T-helper 9 cell (primary cell): ENCODE data around the gene HIPK3.
"Not testable (repeated sequence)": the region's sequence is repeated elsewhere in the genome, so short reads cannot be mapped to it uniquely, and the experiment has no call there.

Source experiments
- DNase-seq: peaks from one replicate; pipeline ENCODE4 v3.0.0-alpha.2; 2020
- total RNA-seq, 2 donors: gene quantifications; one replicate each; lab custom pipeline; 2026; lab: John Stamatoyannopoulos, UW

HIPK3 gene
- total RNA-seq: 161 to 222 reads per million in 2 donors

DNA sequence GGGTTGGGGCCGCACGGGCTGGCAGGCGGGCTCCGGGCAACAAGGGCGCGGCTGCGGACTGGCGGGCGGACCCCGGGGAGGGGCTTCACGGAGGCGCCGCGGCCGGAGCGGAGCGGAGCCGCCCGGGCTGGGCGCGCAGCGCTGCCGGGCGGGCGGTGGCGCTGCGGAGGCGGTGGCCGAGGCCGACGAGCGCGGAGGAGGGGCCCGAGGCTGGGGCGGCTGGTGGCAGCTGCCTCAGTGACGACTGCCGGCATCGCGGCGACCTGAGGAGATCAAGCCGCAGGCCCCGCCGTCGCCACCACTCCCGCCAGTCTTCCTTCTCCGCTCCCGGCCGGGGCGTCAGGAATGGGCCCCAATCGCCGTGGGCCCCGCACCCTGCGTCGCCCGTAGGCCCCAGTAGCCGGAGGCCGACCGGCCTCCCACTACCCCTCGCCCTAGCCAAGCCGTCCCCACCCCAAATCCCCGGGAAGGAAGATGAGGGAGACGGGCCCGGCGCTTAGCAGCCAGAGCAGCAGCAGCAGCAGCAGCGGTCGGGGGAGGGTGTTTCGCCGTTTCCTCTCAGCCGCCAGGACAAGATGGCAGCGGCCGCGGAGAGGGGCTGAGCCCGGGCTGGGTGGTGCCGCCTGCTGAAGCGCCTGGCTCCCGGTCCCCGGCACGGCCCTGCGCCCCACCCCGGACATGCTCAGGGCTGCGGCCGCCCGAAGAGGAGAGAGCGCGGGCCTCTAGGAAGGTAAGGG lies at the start of gene HIPK3:
TSS of gene HIPK3 (plus strand) at position 222 of the 737 bp plus-strand sequence.
- peak; percentile 60 for DNase-seq

DNA sequence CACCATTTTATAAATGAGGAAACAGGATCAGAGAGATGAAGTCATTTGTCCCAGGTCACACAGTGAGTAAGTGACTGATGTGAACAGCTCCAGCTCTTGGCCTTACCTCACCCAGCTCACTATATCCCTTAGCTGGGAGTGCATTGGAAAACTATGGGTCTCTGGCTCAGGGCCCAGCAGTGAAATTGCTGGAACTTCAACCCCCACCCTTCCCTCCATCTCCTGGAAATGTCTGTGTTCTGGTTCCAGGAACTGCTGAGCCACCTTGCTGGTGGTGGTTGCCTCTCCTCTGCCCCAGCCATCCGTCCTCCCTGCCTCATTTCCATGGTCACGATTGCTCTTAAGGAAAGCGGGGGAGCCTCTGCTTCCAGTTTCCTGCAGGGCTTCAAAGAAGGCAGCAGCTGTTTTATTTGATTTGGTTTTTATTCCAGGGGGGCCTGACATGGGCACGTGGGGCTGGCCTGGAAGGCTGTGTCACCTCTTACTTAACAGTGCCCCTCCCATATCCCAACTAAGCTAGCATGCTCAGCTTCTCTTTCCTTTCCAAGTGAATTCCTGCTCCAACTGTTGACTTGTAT lies 49.7 kb upstream of the HIPK3 start:
- DNase-seq: no peak

DNA sequence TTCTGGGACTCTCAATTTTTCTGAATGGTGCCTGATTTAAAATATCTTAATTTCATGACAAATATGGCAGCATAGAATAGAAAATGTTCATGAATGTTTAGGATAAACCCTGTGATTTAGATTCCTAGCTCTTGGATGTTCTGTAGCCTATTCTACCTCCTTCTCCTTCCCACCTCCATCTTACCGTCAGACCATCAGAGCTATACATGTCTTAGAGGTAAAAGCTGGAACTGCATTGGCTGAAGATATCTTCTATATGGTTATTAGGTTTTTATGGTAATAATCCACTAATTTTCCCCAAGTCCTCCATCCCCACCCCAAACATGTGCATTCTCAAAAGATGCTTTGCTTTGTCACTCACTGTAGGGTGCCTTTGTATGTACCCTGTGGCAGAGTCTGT lies 49.0 kb upstream of the HIPK3 start:
- no peak for DNase-seq

DNA sequence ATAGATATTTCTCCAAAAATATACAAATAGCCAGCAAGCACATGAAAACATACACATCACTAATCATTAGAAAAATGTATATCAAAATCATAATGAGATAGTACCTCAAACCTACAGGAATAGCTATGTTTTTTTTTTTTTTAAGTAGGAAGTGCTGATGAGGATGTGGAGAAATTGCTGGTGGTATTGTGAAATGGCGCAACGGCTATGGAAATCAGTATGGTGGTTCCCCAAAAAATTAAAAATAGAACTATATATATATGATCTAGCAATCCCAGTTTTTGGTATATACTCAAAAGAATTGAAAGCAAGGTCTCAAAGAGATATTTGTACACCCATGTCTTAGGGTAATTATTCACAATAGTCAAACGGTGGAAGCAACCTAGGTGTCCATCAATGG lies 46.0 kb upstream of the HIPK3 start:
- DNase-seq: no peak

DNA sequence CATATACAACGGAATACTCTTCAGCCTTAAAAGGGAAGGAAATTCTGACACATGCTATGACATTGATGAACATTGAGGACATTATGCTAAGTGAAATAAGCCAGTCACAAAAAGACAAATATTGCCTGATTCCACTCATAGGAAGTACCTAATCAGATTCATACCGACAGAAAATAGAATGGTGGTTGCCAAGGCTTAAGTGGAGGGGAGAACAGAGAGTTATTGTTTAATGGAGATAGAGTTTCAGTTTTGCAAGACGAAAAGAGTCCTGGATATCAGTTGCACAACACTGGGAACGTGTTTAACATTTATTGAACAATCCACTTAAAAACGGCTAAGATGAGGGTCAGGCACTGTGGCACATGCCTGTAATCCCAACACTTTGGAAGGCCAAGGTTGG lies 45.6 kb upstream of the HIPK3 start:
- no peak for DNase-seq

DNA sequence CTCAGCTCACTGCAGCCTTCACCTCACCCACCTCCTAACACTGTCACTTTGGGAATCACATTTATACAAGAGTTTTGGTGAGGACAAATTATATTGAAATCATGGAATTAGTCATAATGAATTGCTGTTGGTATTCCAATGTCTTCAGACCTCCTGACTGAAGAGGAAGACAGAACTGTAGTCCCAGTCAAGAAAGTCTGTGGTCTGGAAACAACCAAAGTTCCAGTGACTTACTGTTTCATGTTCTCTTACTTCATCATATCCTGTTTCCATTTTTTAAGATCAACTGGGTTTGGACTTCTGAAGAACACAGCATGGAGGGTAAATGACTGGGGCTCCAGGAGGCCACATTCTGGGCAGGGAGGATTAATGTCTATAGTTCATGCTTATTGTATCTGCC lies 43.0 kb upstream of the HIPK3 start:
- DNase-seq: no peak

DNA sequence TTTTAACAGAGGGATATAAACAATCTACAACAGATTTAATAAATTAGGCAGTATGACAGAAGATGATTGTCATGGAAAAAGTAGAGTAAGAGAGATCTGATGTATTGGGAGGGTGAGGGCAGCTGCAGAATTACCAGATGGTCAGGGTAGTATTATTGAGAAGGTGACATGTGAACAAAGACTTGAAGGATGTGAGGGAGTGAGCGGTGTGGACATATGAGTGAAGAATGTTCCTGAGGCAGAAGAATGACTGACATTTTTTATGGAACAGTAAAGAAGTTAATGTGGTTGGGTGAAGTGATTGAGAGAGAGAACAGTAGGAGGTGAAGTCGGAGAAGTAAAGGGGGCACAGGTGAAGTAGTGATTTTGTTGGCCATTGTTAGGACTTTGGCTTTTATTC lies 42.4 kb upstream of the HIPK3 start:
- DNase-seq: no peak

DNA sequence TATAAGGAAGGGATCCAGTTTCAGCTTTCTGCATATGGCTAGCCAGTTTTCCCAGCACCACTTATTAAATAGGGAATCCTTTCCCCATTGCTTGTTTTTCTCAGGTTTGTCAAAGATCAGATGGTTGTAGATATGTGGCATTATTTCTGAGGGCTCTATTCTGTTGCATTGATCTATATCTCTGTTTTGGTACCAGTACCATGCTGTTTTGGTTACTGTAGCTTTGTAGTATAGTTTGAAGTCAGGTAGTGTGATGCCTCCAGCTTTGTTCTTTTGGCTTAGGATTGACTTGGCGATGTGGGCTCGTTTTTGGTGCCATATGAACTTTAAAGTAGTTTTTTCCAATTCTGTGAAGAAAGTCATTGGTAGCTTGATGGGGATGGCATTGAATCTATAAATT lies 40.5 kb upstream of the HIPK3 start:
- DNase-seq: not testable (repeated sequence)

DNA sequence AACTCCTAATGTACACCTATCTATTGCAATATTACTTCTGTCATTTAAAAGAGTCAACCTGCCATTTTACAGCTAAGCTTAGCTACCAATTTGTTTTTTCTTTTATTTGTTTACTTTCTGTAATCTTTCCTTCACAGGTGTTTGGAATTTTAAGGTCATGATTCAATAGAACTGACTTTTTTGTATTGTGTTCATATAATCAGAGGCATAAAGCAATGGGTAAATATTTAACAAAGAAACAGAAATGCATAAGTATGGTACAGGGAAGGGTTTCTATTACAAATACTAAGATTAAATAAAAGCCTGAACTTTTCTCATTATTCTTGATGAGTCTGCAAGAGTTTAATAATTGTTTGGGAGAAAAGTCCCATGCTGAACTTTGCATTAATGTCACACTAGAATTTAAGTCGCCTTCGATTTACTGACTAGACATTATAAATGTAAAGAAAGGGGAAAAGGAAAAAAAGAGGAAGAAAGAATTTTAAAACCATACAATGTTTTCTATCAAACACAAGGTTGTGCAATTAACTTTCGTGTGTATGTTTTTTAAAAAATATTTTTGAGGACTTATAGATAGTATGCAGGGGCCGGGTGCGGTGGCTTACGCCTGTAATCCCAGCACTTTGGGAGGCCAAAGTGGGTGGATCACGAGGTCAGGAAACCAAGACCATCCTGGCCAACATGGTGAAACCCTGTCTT lies 35.0 kb upstream of the HIPK3 start:
- no peak for DNase-seq

DNA sequence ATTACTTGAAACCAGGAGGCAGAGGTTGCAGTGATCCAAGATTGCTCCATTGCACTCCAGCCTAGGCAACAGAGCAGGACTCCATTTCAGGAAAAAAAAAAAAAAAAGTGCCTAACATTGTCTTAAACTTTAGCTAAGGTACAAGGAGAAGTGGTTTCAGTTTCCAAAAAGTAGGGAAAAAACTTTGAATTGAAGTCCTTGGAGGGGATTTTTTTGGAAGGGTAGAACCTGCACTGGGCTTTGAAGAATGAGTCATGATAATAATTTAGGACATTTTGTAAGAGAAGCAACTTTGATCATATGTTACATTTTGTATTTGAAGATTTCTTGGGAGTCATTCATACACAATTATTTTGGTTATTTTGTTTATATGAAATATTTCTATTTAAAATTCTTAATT lies 31.8 kb upstream of the HIPK3 start:
- DNase-seq: no peak

DNA sequence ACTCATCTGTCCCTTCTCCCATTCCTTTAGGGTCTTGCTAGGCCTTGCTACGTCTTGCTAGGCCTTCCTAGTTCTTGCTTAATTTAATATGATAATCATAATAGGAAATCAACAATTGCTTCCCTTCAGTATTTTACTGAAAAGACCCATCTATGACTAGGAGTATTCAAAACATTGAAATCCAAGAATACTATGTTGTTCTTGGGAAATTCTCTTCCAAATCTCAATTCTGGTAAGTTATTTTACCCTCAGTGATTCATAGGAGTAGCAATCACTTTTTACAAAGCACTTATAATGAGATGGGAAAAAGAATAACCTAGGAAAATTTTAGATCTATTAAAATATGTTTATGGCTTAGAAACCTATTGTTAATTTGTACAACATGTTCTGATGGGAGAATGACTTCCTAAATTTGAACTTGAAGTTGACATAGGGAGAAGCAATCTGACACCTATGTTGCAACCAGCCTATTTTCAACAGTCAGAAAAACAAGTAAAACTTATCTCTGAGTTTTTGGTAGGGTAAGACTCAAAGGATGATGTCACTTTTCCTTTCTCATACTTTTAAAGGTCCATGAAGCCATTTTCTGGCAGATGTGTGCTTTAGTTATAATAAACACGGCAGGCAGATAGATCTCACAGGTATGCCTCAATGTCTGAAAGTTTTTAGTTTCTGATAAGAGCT lies 29.5 kb upstream of the HIPK3 start:
- DNase-seq: no peak

DNA sequence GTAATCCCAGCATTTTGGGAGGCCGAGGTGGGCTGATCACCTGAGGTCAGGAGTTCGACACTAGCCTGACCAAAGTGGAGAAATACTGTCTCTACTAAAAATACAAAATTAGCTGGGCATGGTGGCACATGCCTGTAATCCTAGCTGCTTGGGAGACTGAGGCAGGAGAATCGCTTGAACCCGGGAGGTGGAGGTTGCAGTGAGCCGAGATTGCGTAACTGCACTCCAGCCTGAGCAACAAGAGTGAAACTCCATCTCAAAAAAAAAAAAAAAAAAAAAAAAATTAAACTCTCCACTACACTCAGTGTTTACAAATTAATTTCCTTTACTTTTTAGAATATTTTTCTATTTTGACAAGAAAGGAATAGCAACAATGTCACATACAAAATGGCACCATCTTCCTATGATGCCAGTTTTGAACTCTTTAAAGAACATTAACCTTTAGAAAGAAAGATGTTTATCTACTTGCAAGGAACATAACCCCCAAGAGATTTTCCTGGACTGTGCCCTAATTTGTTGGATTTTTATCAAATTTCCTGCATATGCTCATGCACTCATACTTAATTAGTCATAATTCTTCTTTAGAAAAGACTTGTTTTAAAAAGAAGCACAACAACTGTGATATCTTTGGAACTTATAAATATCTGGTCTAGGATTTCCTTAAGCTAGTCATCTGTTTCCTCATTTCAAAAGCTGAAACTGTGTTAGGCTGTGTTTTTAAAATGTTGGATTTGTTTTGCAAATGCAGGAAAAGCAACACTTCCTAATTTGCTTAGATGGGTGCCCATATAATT lies 22.6 kb upstream of the HIPK3 start:
- DNase-seq: no peak

DNA sequence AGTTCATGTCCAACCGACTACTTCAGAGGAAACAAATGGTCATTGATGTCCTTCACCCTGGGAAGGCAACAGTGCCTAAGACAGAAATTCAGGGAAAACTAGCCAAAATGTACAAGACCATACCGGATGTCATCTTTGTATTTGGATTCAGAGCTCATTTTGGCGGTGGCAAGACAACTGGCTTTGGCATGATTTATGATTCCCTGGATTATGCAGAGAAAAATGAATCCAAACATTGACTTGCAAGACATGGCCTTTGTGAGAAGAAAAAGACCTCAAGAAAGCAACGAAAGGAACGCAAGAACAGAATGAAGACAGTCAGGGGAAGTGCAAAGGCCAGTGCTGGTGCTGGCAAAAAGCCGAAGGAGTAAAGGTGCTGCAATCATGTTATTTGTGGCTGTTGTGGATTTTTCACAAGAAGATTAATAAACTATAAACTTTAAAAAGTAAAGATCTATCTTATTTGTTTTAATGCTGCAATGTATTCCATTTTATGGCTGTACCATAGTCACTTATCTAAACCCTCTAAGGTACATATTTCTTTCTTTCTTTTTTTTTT lies 20.1 kb upstream of the HIPK3 start:
- DNase-seq: no peak

DNA sequence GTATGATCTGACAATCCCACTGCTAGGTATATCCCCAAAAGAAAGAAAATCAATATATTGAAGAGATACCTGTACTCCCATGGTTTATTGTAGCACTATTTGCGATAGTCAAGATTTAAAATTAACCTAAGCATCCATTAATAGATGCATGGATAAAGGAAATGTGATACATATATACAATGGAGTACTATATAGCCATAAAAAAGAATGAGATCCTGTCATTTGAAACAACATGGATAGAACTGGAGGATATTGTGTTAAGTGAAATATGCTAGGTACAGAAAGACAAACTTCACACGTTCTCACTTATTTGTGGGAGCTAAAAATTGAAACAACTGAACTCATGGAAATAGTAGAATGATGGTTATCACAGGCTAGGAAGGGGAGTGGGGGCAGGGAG lies 14.6 kb upstream of the HIPK3 start:
- DNase-seq: no peak

DNA sequence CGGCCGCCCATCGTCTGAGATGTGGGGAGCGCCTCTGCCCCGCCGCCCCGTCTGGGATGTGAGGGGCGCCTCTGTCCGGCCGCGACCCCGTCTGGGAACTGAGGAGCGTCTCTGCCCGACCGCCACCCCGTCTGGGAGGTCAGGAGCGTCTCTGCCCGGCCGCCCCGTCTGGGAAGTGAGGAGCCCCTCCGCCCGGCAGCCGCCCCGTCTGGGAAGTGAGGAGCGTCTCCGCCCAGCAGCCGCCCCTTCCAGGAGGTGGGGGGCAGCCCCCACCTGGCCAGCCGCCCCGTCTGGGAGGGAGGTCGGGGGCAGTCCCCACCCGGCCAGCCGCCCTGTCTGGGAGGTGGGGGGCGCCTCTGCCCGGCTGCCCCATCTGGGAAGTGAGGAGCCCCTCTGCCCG lies 13.5 kb upstream of the HIPK3 start:
- not testable (repeated sequence) for DNase-seq

DNA sequence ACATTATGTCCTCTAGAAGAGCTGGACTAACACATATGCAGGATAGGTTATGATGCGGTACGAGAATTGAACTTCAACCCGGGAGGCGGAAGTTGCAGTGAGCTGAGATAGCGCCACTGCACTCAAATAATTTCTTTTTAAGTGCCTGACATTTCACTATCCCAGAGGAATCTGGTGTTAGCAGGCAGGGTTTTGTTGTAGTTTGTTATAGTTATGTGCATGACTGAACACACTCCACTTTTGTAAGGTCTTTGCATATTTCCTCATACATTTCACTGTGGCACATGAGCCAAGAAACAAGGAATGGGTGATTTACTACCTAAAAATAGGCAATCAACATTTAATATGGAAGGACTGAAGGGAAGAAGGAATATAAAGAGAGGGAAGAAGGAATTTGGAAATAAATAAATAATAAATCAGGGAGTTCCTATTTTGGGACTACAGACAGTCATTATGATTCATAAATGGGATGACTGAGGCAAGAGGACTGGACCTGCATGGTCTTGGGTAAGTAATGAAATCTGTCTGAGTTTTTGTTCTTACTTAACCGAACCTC lies 8.7 kb upstream of the HIPK3 start:
- no peak for DNase-seq

DNA sequence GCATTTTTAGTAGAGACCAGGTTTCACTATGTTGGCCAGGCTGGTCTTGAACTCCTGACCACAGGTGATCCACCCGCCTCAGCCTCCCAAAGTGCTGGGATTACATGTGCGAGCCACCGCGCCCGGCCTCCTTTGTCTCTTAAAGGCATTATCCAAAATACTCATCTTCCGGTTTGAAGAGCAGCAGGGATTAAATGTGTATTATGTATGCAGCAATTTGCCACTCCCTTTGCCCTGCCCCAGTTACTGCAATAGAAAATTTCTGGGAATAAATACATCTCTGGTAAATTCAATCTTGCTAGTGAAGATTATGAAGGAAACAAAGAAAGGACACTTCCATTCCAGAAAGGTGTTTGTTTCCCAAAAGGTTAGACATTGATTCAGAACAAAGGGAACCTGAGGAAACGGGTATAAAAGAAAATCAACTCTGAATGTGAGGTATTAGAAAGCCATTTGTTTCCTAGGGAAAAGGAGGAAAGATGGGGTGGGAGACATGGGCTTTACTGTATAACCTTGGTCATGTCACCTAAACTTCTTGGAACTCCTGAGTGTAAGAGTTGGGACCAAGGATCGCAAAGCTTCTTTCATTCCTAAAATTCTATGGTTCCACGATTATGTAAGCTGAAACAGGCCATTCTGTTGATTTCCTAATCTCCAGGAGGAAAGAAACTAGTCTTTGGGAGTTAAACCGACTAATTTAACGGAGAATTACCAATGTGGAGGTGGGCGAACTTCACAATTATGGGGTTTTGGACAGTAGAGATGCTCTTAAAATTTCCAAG lies 959 bp upstream of the HIPK3 start:
- DNase-seq: no peak

DNA sequence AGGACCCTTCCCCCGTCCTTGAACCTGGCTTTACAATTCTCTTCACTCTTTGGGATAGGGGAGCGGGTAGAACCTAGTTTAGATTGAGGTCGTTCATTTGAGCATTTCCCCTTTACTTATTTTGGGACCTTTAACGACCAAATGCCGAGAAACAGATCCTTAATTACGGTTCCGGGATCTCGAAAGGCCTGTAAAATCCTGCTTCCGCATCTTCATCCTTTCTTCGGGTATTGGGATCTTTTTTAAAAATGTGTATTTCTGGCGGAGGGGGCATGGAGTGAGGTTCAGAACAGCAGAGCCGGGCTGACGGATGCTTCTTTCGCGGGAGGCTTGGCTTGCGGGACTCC lies 395 bp upstream of the HIPK3 start:
- DNase-seq: no peak

DNA sequence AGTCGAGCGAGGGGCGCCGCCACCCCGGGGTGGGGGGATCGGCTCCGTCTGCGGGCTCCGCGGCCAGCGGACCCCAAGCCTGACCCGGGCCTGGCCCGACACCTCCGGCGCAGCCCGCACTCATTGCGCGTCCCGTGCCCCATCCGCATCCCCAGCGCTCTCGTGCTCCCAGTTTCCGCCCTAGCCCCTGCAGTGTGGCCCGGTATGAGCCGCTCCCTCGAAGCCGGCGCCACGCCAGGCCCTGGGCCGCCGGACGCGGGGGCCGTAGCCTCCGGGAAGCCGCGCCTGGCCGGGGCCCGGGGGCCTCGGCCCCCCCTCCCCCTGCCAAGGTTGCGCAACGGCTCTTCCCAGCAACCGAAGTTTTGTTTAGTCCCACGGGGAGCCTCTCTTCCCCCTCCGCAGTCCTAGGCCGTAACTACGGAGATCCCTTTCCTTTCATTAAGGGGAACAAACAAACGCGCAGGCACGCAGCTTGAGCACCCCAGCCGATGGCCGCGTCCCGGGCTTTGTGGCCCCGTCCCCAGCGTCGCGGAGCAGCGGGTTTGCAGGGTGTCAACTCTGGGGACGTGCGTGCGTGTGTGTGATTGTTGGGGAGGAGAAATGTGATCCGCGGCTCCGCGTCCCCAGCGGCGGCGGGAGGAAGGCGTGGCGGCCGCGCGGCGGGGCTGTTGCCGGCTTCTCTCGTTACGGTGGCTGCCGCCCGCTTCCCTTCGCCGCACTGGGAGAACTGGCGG lies 883 bp downstream of the HIPK3 start:
- peak; percentile 63 for DNase-seq

DNA sequence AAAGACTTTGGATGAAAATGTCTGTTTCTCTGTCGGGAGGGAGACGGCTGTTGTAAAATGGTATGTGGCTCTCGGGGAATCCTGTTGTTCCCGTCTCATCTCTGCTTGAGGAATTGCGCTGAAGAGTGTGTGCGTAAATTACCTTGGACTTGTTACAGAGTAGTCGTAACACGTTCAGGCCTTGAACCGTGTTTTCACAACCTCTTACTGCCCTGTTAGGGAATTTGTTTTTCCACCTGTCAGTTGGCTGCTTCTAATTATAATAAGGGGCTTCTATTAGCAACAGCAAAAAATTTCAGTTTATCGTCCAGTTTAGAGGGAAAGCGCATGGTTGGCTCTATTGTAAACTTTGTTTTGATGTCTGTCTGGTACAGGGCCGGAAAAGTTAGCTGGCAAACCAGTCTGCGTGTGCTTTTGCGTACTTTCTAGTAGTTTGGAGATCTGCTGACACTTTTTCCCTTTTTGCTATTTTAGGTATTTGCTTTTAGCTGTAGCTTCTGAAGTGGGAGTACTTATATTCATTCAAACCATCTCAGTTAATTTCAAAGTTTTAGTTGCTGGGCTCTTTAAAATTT lies 1.5 kb downstream of the HIPK3 start:
- no peak for DNase-seq
